KMS-11 (cell line): ENCODE data around the gene PKIB.
"Not testable (repeated sequence)": the region's sequence is repeated elsewhere in the genome, so short reads cannot be mapped to it uniquely, and the experiment has no call there.

Source experiments
- H2AFZ ChIP-seq: fragments of 200-600 bp; sonication (generic); 2 replicates; pipeline ENCODE4 v1.6.1; 2016; ENCODE audit warnings: antibody characterized with exemption, mixed run types, low read depth
- H3K27ac ChIP-seq: fragments of 200-600 bp; sonication (generic); 2 replicates; pipeline ENCODE4 v1.6.1; 2016; ENCODE audit warnings: mild to moderate bottlenecking, mixed run types
- H3K27me3 ChIP-seq: fragments of 200-600 bp; sonication (generic); 2 replicates; pipeline ENCODE4 v1.6.1; 2017; ENCODE audit warnings: mild to moderate bottlenecking, low read depth, mixed run types, moderate library complexity; ENCODE audit not compliant: insufficient read depth
- H3K36me3 ChIP-seq: fragments of 200-600 bp; sonication (generic); 2 replicates; pipeline ENCODE4 v1.6.1; 2017; ENCODE audit warnings: mild to moderate bottlenecking, mixed run types; ENCODE audit not compliant: insufficient read depth
- H3K4me1 ChIP-seq: fragments of 200-600 bp; sonication (generic); 2 replicates; pipeline ENCODE4 v1.6.1; 2016; ENCODE audit warnings: mild to moderate bottlenecking, low read depth, mixed run types; ENCODE audit not compliant: poor library complexity, severe bottlenecking
- H3K4me2 ChIP-seq: fragments of 200-600 bp; sonication (generic); 2 replicates; pipeline ENCODE4 v1.7.0; 2016; ENCODE audit warnings: mild to moderate bottlenecking, mixed run types
- H3K4me3 ChIP-seq: fragments of 200-600 bp; sonication (generic); IDR thresholded peaks from 2 replicates; pipeline ENCODE4 v1.6.1; 2017; ENCODE audit warnings: low read depth, low read length, mixed read lengths; ENCODE audit not compliant: insufficient read depth
- H3K79me2 ChIP-seq: fragments of 200-600 bp; sonication (generic); 2 replicates; pipeline ENCODE4 v1.6.1; 2016; ENCODE audit warnings: low read depth, mixed run types; ENCODE audit not compliant: insufficient read depth
- H3K9ac ChIP-seq: fragments of 200-600 bp; sonication (generic); 2 replicates; pipeline ENCODE4 v1.6.1; 2016; ENCODE audit warnings: mild to moderate bottlenecking, mixed run types
- H4K20me1 ChIP-seq: fragments of 200-600 bp; sonication (generic); 2 replicates; pipeline ENCODE4 v1.6.1; 2016; ENCODE audit warnings: mild to moderate bottlenecking, mixed run types; ENCODE audit not compliant: insufficient read depth
- TF ChIP-seq, protein P1 (sequence below): fragments of 200-600 bp; sonication (generic); conservative IDR thresholded peaks from 2 replicates; pipeline ENCODE4 v1.6.1; 2017; ENCODE audit warnings: low read depth, mild to moderate bottlenecking, antibody characterized with exemption, low read length, moderate library complexity, mixed read lengths

The PKIB gene

DNA sequence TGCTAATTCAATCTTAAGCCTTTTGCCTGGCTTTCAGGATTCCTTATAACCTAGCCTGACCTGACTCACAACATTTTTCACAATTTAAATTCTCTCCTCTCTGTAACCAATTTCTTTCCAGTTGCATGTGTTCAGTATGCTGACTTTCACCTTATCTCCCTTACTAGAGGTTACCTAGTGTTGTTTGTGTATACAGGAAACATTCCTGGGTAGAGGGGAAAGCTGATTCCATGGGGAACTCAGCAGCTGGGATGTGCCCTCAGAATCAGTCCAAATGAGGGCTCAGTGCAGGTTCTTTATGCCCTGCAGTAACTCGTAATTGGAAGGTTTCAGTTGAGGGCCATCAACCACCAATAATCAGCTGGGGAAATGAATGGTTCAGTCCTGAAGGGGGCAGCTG, 18.5 kb downstream of the PKIB start:
- Histone ChIP-seq H4K20me1 (no peaks in the 10 kb centered on the region), H3K4me3 (no peak overlapping the region), H3K27ac (no peak overlapping the region), H3K27me3 (no peaks in the 10 kb centered on the region), H3K4me2 (no peak overlapping the region), H3K79me2 (no peaks in the 10 kb centered on the region), H2AFZ (no peak overlapping the region), H3K9ac (no peak overlapping the region), H3K4me1 (no peaks in the 10 kb centered on the region), H3K36me3 (no peaks in the 10 kb centered on the region)
- TF ChIP-seq, protein P1, sequence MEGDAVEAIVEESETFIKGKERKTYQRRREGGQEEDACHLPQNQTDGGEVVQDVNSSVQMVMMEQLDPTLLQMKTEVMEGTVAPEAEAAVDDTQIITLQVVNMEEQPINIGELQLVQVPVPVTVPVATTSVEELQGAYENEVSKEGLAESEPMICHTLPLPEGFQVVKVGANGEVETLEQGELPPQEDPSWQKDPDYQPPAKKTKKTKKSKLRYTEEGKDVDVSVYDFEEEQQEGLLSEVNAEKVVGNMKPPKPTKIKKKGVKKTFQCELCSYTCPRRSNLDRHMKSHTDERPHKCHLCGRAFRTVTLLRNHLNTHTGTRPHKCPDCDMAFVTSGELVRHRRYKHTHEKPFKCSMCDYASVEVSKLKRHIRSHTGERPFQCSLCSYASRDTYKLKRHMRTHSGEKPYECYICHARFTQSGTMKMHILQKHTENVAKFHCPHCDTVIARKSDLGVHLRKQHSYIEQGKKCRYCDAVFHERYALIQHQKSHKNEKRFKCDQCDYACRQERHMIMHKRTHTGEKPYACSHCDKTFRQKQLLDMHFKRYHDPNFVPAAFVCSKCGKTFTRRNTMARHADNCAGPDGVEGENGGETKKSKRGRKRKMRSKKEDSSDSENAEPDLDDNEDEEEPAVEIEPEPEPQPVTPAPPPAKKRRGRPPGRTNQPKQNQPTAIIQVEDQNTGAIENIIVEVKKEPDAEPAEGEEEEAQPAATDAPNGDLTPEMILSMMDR = no peak

DNA sequence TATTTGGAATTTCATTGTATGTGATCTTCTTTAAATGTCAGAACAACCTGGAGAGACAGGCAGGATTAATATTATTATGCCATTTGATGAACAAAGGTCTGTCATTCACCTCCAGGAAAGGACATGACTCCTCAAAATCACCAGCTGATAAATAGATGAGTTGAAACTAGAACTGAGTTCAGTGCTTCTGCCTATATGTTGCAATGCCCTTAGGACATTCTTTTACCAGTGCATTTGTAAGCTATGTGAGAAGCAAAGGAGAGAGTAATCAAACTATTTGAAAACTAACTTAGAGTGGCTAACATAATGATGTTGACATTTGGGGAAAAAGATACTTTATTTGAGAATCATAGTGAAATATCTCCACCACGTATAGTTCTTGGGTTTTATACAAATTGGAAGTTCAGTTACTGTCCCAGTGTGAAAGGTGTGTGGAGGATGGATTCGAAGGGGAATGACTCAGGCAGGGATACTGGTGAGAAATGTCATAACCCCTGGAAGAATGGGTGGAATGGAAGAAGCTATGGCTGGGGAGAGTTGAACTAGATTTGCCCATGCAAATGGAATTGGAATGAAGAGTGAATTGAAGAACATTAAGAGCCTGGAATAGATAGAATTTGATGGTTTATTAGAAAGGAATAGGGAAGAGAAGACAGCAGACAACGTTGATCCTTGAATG, 21.5 kb downstream of the PKIB start:
- Histone ChIP-seq H2AFZ (no peak overlapping the region), H3K9ac (no peak overlapping the region), H3K27me3 (no peaks in the 10 kb centered on the region)

DNA sequence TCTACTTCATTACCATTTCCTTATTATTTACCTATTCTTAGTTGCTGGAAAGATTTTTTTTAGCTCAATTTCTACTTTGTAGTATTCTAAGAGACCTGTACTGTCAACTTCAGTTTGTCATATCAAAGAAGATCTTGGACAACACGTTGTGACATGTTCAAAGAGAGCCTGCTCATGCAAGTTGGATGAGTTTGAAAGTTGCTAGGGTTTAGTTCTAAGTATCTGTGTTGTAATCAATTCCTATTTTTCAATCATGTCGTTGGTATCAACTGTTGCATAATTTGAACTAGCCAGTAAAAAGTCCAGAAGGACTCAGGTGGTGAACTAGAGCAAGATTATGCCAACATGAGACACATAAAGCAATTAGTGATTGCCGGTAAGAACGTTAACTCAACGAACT, 30.2 kb downstream of the PKIB start:
- TF ChIP-seq, protein P1 = no peak
- Histone ChIP-seq H3K4me1 (no peaks in the 10 kb centered on the region), H2AFZ (no peak overlapping the region), H4K20me1 (no peaks in the 10 kb centered on the region), H3K27me3 (no peaks in the 10 kb centered on the region), H3K36me3 (no peaks in the 10 kb centered on the region), H3K27ac (no peak overlapping the region), H3K9ac (no peak overlapping the region), H3K4me3 (no peak overlapping the region), H3K4me2 (no peak overlapping the region), H3K79me2 (no peaks in the 10 kb centered on the region)

More for the DNA sequence above, 21.5 kb downstream of the PKIB start:
- no peaks in the 10 kb centered on the region for H4K20me1 ChIP-seq
- no peaks in the 10 kb centered on the region for H3K36me3 ChIP-seq
- no peak overlapping the region for H3K4me2 ChIP-seq
- TF ChIP-seq, protein P1 = no peak
- H3K79me2 ChIP-seq = no peaks in the 10 kb centered on the region
- no peak overlapping the region for H3K4me3 ChIP-seq
- H3K4me1 ChIP-seq = no peaks in the 10 kb centered on the region
- H3K27ac ChIP-seq = no peak overlapping the region

DNA sequence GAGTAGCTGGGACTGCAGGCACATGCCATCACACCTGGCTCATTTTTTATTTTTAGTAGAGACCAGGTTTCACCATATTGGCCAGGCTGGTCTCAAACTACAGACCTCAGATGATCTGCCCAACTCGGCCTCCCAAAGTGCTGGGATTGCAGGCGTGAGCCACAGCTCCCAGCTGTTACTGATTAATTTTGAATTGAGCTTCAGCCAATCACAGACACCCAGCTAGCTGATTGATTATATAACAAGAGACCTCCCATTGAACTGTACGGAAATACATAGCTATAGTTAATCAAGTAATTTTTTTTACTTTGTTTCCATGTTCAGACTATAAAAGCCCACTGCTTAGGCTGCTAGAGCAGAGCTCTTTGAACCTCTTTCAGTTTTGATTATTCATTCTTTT, 31.6 kb downstream of the PKIB start:
- H3K4me3 ChIP-seq = no peak overlapping the region
- no peaks in the 10 kb centered on the region for H3K79me2 ChIP-seq
- TF ChIP-seq, protein P1 = no peak
- no peak overlapping the region for H3K4me2 ChIP-seq
- H2AFZ ChIP-seq = no peak overlapping the region
- H3K27ac ChIP-seq = no peak overlapping the region
- H3K4me1 ChIP-seq = no peaks in the 10 kb centered on the region
- no peaks in the 10 kb centered on the region for H3K36me3 ChIP-seq
- no peaks in the 10 kb centered on the region for H4K20me1 ChIP-seq
- H3K27me3 ChIP-seq = no peaks in the 10 kb centered on the region
- H3K9ac ChIP-seq = no peak overlapping the region

DNA sequence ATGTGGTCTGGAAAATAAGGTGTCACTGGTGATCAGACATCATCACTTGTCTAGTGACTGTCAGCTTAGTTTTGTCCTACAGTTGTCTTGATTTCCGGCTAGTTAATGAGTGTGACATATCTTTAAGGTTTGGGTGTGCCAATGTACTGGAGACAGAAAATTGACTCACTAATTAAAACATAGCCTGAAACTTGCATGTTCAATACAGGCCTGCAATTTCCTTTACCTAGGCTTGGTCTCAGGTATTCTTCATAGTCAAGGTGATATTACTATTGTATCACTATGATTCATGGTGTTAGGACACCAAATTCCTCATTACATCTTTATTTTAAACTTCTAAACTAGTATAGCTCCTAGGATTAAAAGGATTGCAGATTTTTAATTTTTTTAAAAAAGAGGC, 32.4 kb downstream of the PKIB start:
- H3K9ac ChIP-seq, H3K4me3 ChIP-seq, H2AFZ ChIP-seq, H4K20me1 ChIP-seq, H3K27me3 ChIP-seq, H3K27ac ChIP-seq, H3K36me3 ChIP-seq, H3K79me2 ChIP-seq, H3K4me1 ChIP-seq, H3K4me2 ChIP-seq: not testable (repeated sequence)
